Fibroblast of lung (primary cell): Measurements from ENCODE around the gene HNMT. TPM values are rescaled to one million over a fixed set of nuclear protein-coding genes. Genes with fewer than 3 reads are reported as not detected.

ENCODE experiments used
- DNase-seq, 2 donors: peaks; one replicate each; pipeline versions ENCODE4 v3.0.0 to v3.0.0-alpha.2; 2010; ENCODE audit warnings: low read depth in 2 of 2
- H2AFZ ChIP-seq: 2 replicates; pipeline ENCODE4 v1.5.1; 2012; ENCODE audit warnings: low read length, control low read depth, inconsistent platforms
- H3K27ac ChIP-seq: 2 replicates; pipeline ENCODE4 v1.5.1; 2011; ENCODE audit warnings: low read length, control low read depth; ENCODE audit not compliant: insufficient read depth
- H3K27me3 ChIP-seq: 2 replicates; pipeline ENCODE4 v1.5.1; 2011; ENCODE audit warnings: mild to moderate bottlenecking, low read length; ENCODE audit not compliant: control insufficient read depth, insufficient read depth
- H3K36me3 ChIP-seq: 2 replicates; pipeline ENCODE4 v1.5.1; 2011; ENCODE audit warnings: low read length; ENCODE audit not compliant: control insufficient read depth, insufficient read depth
- H3K4me1 ChIP-seq: 2 replicates; pipeline ENCODE4 v1.5.1; 2011; ENCODE audit warnings: low read length; ENCODE audit not compliant: control insufficient read depth, insufficient read depth; ENCODE audit errors: extremely low read depth
- H3K4me2 ChIP-seq: 2 replicates; pipeline ENCODE4 v1.5.1; 2011; ENCODE audit warnings: low read length, control low read depth; ENCODE audit not compliant: insufficient read depth; ENCODE audit errors: extremely low read depth
- H3K4me3 ChIP-seq, 4 experiments: fragments of 200-600 bp in 1 of 4; sonication (generic) in 1 of 4; replicated peaks in 1 of 4; 2 replicates each; pipeline ENCODE4 v1.5.1; 2011 to 2016; ENCODE audit warnings: low read length in 4 of 4, low read depth in 3 of 4, mild to moderate bottlenecking in 3 of 4, control low read depth in 2 of 4, inconsistent platforms in 1 of 4, mixed read lengths in 1 of 4; ENCODE audit not compliant: insufficient read depth in 1 of 4; ENCODE audit errors: control extremely low read depth in 1 of 4
- H3K79me2 ChIP-seq: 2 replicates; pipeline ENCODE4 v1.5.1; 2012; ENCODE audit warnings: mild to moderate bottlenecking, low read length, inconsistent platforms; ENCODE audit not compliant: control insufficient read depth, insufficient read depth
- H3K9ac ChIP-seq: 2 replicates; pipeline ENCODE4 v1.5.1; 2011; ENCODE audit warnings: mild to moderate bottlenecking, low read length, control low read depth; ENCODE audit not compliant: insufficient read depth
- H3K9me3 ChIP-seq: 2 replicates; pipeline ENCODE4 v1.5.1; 2012; ENCODE audit warnings: low read depth, low read length; ENCODE audit not compliant: control insufficient read depth, insufficient read depth
- H4K20me1 ChIP-seq: 2 replicates; pipeline ENCODE4 v1.5.1; 2011; ENCODE audit warnings: low read length; ENCODE audit not compliant: control insufficient read depth, insufficient read depth; ENCODE audit errors: extremely low read depth
- CTCF ChIP-seq, 2 donors: IDR thresholded peaks in 1 of 2; conservative IDR thresholded peaks in 1 of 2; 1 replicate in 1 of 2; 2 replicates in 1 of 2; pipeline ENCODE4 v1.5.1; 2011 to 2012; ENCODE audit warnings: low read length in 2 of 2, control low read depth in 1 of 2, inconsistent platforms in 1 of 2, low read depth in 1 of 2, mild to moderate bottlenecking in 1 of 2
- EZH2 ChIP-seq: IDR thresholded peaks from 2 replicates; pipeline ENCODE4 v1.5.1; 2012; ENCODE audit warnings: low read length, control low read depth, mild to moderate bottlenecking; ENCODE audit errors: missing control alignments
- polyA plus RNA-seq, 2 donors: library from polyadenylated mRNA; depleted of rRNA in 1 of 2; stranded (reverse) in 1 of 2; unstranded in 1 of 2; fragments of >200 nt; gene quantifications; 2 replicates each; pipeline ENCODE4 v1.2.1, GENCODE V29; 2011 to 2012; ENCODE audit warnings: missing spikeins in 1 of 2
- total RNA-seq: library from RNA; depleted of rRNA; stranded (reverse); fragments of >200 nt; gene quantifications from 2 replicates; pipeline ENCODE4 v1.2.1, GENCODE V29; 2014

The HNMT gene
- total and polyA plus RNA-seq, 2 donors (not counting 1 experiment from before 2014, with no cell fraction given) = 45.9 to 163 TPM

GRCh38 chr2:137977790-137978189, 13.5 kb downstream of the HNMT start:
- Histone ChIP-seq H3K9me3 (no peaks in the 10 kb centered on the region), H3K79me2 (no peaks in the 10 kb centered on the region), H3K36me3 (no peaks in the 10 kb centered on the region), H3K27ac (no peak overlapping the region), H3K4me1 (no peaks in the 10 kb centered on the region), H3K4me3 (no peak overlapping the region), H2AFZ (no peak overlapping the region), H4K20me1 (no peaks in the 10 kb centered on the region), H3K9ac (no peak overlapping the region), H3K27me3 (no peaks in the 10 kb centered on the region), H3K4me2 (no peak overlapping the region)
- TF ChIP-seq CTCF (conservative IDR thresholded peaks at IDR 0.05 in 1 of 2, IDR thresholded peaks at IDR 0.05 in 1 of 2; ENCODE audit: low read depth in 1 of 2, low read length in 2 of 2) (no peak), EZH2 (no peak)
- no peak for DNase-seq

- TF ChIP-seq EZH2 = no peak
- TF ChIP-seq CTCF (conservative IDR thresholded peaks at IDR 0.05 in 1 of 2, IDR thresholded peaks at IDR 0.05 in 1 of 2; ENCODE audit: low read depth in 1 of 2, low read length in 2 of 2) = no peak
- no peaks in the 10 kb centered on the region for H3K79me2 ChIP-seq
These were observed 16.2 kb downstream of the HNMT start for GRCh38 chr2:137980459-137980858.

GRCh38 chr2:137981112-137981656, 16.9 kb downstream of the HNMT start:
- H2AFZ ChIP-seq = no peak overlapping the region
- H3K79me2 ChIP-seq = no peaks in the 10 kb centered on the region
- H4K20me1 ChIP-seq = no peaks in the 10 kb centered on the region
- H3K4me1 ChIP-seq = no peaks in the 10 kb centered on the region
- no peaks in the 10 kb centered on the region for H3K36me3 ChIP-seq
- no peak overlapping the region for H3K4me2 ChIP-seq
- no peak overlapping the region for H3K9ac ChIP-seq
- TF ChIP-seq CTCF (conservative IDR thresholded peaks at IDR 0.05 in 1 of 2, IDR thresholded peaks at IDR 0.05 in 1 of 2; ENCODE audit: low read depth in 1 of 2, low read length in 2 of 2) = no peak
- TF ChIP-seq EZH2 = no peak
- DNase-seq = no peak
- no peak overlapping the region for H3K4me3 ChIP-seq
- no peak overlapping the region for H3K27ac ChIP-seq
- no peaks in the 10 kb centered on the region for H3K27me3 ChIP-seq
- H3K9me3 ChIP-seq = no peaks in the 10 kb centered on the region

More at GRCh38 chr2:137980459-137980858, 16.2 kb downstream of the HNMT start:
- Histone ChIP-seq H3K9ac (no peak overlapping the region), H3K4me1 (no peaks in the 10 kb centered on the region), H3K4me3 (no peak overlapping the region), H2AFZ (no peak overlapping the region), H3K4me2 (no peak overlapping the region), H3K9me3 (no peaks in the 10 kb centered on the region), H3K27ac (no peak overlapping the region), H3K36me3 (no peaks in the 10 kb centered on the region), H4K20me1 (no peaks in the 10 kb centered on the region), H3K27me3 (no peaks in the 10 kb centered on the region)
- DNase-seq = peak in 1 of 2 donors; percentile 22
